ENCODE measurements around the gene DLEC1.
"Not testable (repeated sequence)": the region's sequence is repeated elsewhere in the genome, so short reads cannot be mapped to it uniquely, and the experiment has no call there.

The DLEC1 gene

DNA sequence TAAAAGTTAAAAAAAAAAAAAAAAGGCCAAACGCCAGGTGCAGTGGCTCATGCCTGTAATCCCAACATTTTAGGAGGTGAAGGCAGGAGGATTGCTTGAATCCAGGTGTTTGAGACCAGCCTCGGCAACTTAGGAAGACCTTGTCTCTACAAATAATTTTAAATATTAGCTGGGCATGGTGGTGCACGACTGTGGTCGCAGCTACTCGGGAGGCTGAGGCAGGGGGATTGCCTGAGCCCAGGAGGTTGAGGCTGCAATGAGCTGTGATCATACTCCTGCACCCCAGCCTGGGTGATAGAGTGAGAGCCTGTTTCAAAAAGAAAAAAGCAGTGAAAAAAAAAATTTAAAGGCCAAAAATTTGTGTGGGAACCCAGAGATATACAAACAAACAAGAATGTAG, 2.7 kb upstream of the DLEC1 start:
- no peak for DNase-seq (ENCODE audit: low read depth in 2 of 2)

GRCh38 chr3:38036906-38037305, 2.1 kb upstream of the DLEC1 start:
- DNase-seq (ENCODE audit: low read depth in 2 of 2): no peak

GRCh38 chr3:38038447-38038911, 529 bp upstream of the DLEC1 start:
- no peak for DNase-seq (ENCODE audit: low read depth in 2 of 2)

- DNase-seq (ENCODE audit: low read depth in 2 of 2): no peak
Measured at GRCh38 chr3:38039899-38040261, 872 bp downstream of the DLEC1 start.

GRCh38 chr3:38040401-38040800, 1.4 kb downstream of the DLEC1 start:
- DNase-seq (ENCODE audit: low read depth in 2 of 2): no peak

DNA sequence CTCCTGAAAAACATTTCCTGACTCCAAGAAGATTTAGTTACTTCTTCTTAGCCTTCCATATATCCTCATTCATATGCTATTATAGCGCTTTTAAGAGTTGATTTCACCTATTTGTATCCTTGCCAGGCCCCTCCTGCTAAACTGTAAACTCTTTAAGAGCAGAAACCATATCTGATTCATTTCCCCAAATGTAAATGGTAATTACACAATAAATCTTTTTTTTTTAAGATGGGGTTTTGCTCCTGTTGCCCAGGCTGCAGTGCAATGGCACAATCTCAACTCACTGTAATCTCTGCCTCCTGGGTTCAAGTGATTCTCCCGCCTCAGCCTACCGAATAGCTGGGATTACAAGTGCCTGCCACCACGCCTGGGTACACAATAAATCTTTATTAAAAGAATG, 4.5 kb downstream of the DLEC1 start:
- no peak for DNase-seq (ENCODE audit: low read depth in 2 of 2)

GRCh38 chr3:38046027-38046426, 7.0 kb downstream of the DLEC1 start:
- no peak for DNase-seq (ENCODE audit: low read depth in 2 of 2)

DNA sequence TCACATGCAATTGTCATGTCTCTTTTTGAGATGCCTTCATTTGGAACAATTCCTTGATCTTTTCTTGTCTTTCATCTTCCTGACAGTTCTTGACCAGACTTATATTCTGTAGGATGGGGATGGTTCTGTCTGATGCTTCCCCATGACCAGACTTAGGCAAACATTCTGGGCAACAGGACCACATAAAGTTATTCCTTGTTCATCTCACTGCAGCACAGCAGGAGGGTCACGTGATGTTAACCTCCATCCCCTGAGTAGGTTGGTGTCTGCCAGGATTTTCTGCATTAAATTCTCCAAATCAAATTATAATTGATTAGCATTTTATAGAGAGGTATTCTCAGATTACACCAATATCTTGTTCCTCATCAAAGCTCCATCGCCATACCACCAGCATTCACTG, 7.8 kb downstream of the DLEC1 start:
- no peak for DNase-seq (ENCODE audit: low read depth in 2 of 2)

DNA sequence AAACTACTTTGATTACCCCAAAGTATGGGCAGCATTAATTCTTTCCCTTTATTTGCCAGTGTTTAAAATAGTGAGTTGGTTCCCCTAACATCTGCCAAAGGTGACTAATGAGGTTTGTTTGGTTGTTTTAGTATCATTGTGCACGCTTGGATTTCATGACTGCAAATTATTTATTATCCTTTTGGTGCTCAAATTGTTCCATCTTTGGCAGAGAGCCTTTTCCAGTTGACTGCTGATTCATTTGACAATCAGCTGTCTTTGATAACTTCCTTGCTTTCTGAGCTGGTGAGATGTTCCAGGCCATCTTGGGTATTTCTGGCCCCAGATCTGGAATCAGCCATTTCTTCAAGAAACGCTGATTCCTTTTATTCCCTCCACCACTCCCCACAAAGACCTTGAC, 8.9 kb downstream of the DLEC1 start:
- DNase-seq (ENCODE audit: low read depth in 2 of 2): no peak

GRCh38 chr3:38049358-38050126, 10.5 kb downstream of the DLEC1 start:
- DNase-seq (ENCODE audit: low read depth in 2 of 2): no peak

DNA sequence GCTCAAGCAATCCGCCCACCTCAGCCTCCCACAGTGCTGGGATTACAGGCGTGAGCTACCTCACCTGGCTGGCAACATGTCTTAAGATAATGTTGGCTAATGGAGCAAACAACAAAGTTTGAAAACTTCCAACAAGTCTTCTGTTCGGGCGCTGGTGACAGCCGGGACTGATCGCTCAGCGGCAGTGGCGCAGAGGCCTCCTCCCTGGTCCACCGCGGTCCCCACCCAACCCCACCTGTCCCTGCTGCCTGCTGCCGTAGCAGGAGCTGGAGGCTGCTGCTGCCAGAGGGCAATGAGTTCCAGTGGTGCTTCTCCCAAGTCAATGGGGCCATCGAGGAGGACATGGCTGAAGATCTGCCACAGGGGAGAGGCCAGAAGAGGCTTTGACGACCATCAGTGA, 12.1 kb downstream of the DLEC1 start:
- DNase-seq (ENCODE audit: low read depth in 2 of 2): no peak

DNA sequence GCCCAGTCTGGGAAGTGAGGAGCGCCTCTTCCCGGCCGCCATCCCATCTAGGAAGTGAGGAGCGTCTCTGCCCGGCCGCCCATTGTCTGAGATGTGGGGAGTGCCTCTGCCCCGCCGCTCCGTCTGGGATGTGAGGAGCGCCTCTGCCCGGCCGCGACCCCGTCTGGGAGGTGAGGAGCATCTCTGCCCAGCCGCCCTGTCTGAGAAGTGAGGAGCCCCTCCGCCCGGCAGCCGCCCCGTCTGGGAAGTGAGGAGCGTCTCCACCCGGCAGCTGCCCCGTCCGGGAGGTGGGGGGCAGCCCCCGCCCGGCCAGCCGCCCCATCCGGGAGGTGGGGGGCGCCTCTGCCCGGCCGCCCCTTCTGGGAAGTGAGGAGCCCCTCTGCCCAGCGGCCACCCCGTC, 14.3 kb downstream of the DLEC1 start:
- DNase-seq (ENCODE audit: low read depth in 2 of 2): not testable (repeated sequence)

GRCh38 chr3:38053813-38054498, 14.9 kb downstream of the DLEC1 start:
- DNase-seq (ENCODE audit: low read depth in 2 of 2): not testable (repeated sequence)

- DNase-seq (ENCODE audit: low read depth in 2 of 2): no peak
Measured at GRCh38 chr3:38054499-38055001, 15.5 kb downstream of the DLEC1 start.

DNA sequence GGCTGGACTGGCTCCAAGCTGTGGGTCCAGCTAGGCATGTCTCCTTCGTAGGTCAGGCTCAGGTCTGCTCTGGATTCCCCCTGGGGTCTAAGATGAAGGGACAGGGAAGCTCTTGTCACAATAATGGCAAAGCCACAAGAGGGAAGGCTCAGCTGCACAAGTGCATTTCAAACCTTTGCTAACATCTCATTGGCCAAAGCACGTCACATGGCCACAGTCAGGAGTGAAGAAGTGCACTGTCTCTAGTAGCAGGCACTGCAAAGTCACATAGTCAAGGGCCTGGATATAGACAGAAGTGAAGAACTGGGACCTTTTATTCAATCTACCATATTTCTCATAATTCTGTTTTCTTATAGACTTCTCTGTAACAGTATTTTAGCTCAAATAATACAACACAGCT, 20.1 kb downstream of the DLEC1 start:
- no peak for DNase-seq (ENCODE audit: low read depth in 2 of 2)

- no peak for DNase-seq (ENCODE audit: low read depth in 2 of 2)
Measured at GRCh38 chr3:38059591-38059990, 20.6 kb downstream of the DLEC1 start.

- no peak for DNase-seq (ENCODE audit: low read depth in 2 of 2)
Measured at GRCh38 chr3:38062809-38063208, 23.8 kb downstream of the DLEC1 start.

DNA sequence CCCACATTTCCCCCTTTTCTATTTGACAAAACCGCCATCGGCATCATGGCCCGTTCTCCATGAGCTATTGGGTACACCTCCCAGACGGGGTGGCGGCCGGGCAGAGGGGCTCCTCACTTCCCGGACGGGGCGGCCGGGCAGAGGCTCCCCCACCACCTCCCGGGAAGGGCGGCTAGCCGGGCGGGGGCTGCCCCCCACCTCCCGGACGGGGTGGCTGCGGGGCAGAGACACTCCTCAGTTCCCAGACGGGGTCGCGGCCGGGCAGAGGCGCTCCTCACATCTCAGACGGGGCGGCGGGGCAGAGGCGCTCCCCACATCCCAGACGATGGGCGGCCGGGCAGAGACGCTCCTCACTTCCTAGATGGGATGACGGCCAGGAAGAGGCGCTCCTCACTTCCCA, 25.4 kb downstream of the DLEC1 start:
- not testable (repeated sequence) for DNase-seq (ENCODE audit: low read depth in 2 of 2)

DNA sequence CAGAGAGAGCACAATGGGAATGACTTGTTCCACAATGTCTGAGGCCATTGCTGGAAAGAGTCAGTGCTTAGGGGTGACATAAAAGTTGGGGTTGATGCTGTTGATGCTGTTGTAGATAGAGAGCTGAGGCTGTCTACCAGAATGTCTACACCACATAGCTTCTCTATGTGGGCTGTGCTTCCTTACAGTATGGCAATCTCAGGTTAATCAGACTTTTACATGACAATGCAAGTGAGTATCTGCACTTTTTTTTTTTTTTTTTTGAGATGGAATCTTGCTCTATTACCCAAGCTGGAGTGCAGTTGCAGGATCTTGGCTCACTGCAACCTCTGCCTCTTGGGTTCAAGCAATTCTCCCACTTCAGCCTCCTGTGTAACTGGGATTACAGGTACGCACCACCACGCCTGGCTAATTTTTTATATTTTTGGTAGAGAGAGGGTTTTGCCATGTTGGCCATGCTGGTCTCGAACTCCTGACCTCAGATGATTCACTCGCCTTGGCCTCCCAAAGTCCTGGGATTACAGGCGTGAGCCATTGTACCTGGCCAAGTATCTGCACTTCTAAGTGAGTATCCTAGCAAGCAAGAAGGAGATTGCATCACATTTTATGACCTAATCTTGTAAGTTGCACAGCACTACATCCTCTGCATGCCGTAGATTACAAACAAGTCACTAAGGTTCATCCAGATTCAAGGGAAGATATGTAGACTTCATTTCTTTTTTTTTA, 28.7 kb downstream of the DLEC1 start:
- DNase-seq (ENCODE audit: low read depth in 2 of 2): no peak

DNA sequence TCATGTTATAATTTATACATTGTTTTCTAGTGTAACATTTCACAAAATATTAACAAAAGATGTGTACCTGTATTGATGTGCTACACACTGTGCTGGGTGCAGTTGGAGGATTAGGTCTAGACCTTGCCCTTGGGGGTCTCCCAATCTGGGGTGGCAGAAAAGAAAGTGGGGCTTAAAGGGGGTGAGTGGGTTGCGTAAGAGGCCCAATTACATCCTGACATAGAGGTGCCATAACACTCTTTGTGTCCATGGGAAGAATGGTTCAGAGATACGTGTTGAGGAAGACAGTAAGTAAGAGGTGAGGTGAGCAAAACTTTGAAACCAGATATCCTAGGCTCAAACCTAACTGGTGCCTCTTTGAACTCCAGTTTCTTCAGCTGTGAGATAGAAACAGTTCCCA, 31.0 kb downstream of the DLEC1 start:
- DNase-seq (ENCODE audit: low read depth in 2 of 2): no peak

- DNase-seq (ENCODE audit: low read depth in 2 of 2): not testable (repeated sequence)
Measured at GRCh38 chr3:38077073-38077472, 38.1 kb downstream of the DLEC1 start.

DNA sequence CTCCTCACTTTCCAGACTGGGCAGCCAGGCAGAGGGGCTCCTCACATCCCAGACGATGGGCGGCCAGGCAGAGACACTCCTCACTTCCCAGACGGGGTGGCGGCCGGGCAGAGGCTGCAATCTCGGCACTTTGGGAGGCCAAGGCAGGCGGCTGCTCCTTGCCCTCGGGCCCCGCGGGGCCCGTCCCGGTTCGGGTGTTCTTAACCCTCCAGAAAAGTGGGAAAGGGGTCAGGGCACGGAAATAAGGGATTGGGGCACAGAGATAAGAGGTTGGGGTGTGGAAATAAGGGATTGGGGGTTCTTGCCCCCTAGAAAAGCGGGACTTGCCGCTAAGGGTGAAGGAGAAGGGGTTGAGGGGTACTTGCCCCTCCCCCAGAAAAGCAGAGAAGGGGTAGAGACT, 43.3 kb downstream of the DLEC1 start:
- DNase-seq (ENCODE audit: low read depth in 2 of 2): not testable (repeated sequence)

DNA sequence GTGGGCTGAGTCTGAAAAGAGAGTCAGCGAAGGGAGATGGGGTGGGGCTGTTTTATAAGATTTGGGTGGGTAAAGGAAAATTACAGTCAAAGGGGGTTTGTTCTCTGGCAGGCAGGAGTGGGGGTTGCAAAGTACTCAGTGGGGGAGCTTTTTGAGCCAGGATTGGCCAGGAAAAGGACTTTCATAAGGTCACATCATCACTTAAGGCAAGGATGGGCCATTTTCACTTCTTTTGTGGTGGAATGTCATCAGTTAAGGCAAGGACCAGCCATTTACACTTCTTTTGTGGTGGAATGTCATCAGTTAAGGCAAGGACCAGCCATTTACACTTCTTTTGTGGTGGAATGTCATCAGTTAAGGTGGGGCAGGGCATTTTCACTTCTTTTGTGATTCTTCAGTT, 44.2 kb downstream of the DLEC1 start:
- not testable (repeated sequence) for DNase-seq (ENCODE audit: low read depth in 2 of 2)

Measured in stimulated activated CD4-positive, alpha-beta T cell treated with anti-CD3 and anti-CD28 coated beads, Interleukin-15, amount 100 ng/mL, for 48 hours (primary cell).